ENCODE data around the gene TCF15. TPM values are rescaled to one million over a fixed set of nuclear protein-coding genes. Genes with fewer than 3 reads are reported as not detected.

The TCF15 gene
- total and polyA plus RNA-seq, 2 of the 13 experiments (the other 11 are each of a cell fraction or from before 2014, with no cell fraction given), result not detected

GRCh38 chr20:642398-643174 lies 32.5 kb upstream of the TCF15 start (continued):
- TF ChIP-seq UBTF (CRISPR knock-in tag; IDR thresholded peaks at IDR 0.05), result peak; percentile 44; the same call in 1 of the 2 replicates
- no peak for TF ChIP-seq HOXA7 (CRISPR knock-in tag; IDR thresholded peaks at IDR 0.05)
- TF ChIP-seq ZKSCAN8 (CRISPR knock-in tag; IDR thresholded peaks at IDR 0.05; ENCODE audit: borderline replicate concordance), result no peak
- no peak for TF ChIP-seq ZKSCAN5 (CRISPR knock-in tag; IDR thresholded peaks at IDR 0.05)
- TF ChIP-seq ZNF674 (CRISPR knock-in tag; IDR thresholded peaks at IDR 0.05; ENCODE audit: low read depth), result no peak
- TF ChIP-seq KAT7 (CRISPR knock-in tag; IDR thresholded peaks at IDR 0.05; ENCODE audit: borderline replicate concordance), result no peak
- TF ChIP-seq MTA3 (CRISPR knock-in tag; IDR thresholded peaks at IDR 0.05), result no peak
- peak; percentile 78; the same call in 1 of the 2 replicates for TF ChIP-seq TFDP2 (CRISPR knock-in tag; IDR thresholded peaks at IDR 0.05)
- no peak for TF ChIP-seq ZNF75D (CRISPR knock-in tag; IDR thresholded peaks at IDR 0.05; ENCODE audit: borderline replicate concordance)
- no peak for TF ChIP-seq NONO (IDR thresholded peaks at IDR 0.05)
- TF ChIP-seq NONO (CRISPR knock-in tag; conservative IDR thresholded peaks at IDR 0.05), result peak; percentile 46; the same call in 1 of the 2 replicates
- TF ChIP-seq CREB3 (CRISPR knock-in tag; IDR thresholded peaks at IDR 0.05), result no peak
- peak; percentile 57; the same call in 1 of the 2 replicates for TF ChIP-seq ZBTB2 (CRISPR knock-in tag; IDR thresholded peaks at IDR 0.05; ENCODE audit: low read depth)
- TF ChIP-seq ZNF280B (CRISPR knock-in tag; IDR thresholded peaks at IDR 0.05; ENCODE audit: borderline replicate concordance), result peak; percentile 41; the same call in 1 of the 2 replicates
- no peak; the same call in 1 of the 2 replicates for TF ChIP-seq ZFP90 (CRISPR knock-in tag; IDR thresholded peaks at IDR 0.05; ENCODE audit: borderline replicate concordance)
- TF ChIP-seq EHMT2 (IDR thresholded peaks at IDR 0.05; ENCODE audit: borderline replicate concordance, low read depth, low read length), result no peak
- no peak for TF ChIP-seq POLR2AphosphoS2 (IDR thresholded peaks at IDR 0.05; ENCODE audit: low read depth, low read length)
- TF ChIP-seq EP300 (IDR thresholded peaks at IDR 0.05; ENCODE audit: low read depth in 2 of 2, low read length in 2 of 2), result peak in 1 of 2 experiments; percentile 54; a peak in 1 of 4 replicates
- peak; percentile 42 for TF ChIP-seq EP300 (CRISPR knock-in tag; IDR thresholded peaks at IDR 0.05; ENCODE audit: borderline replicate concordance)
- no peak for TF ChIP-seq FLYWCH1 (CRISPR knock-in tag; IDR thresholded peaks at IDR 0.05)
- TF ChIP-seq SIN3A (IDR thresholded peaks at IDR 0.05; ENCODE audit: borderline replicate concordance, low read depth, low read length), result peak; percentile 61; the same call in 1 of the 2 replicates
- TF ChIP-seq SNAPC2 (CRISPR knock-in tag; IDR thresholded peaks at IDR 0.05), result no peak

All from HepG2 (cell line).